GM15510 (cell line): Measurements from ENCODE around the gene SLX1A.
"Not testable (repeated sequence)": the region's sequence is repeated elsewhere in the genome, so short reads cannot be mapped to it uniquely, and the experiment has no call there.

Source experiments
- POLR2A ChIP-seq: IDR thresholded peaks from 3 replicates; pipeline ENCODE4 v1.6.1; 2011; ENCODE audit warnings: borderline replicate concordance; ENCODE audit not compliant: insufficient read length; ENCODE audit errors: extremely low read depth

The SLX1A gene

GRCh38 chr16:30183233-30184095, 10.2 kb upstream of the SLX1A start, which contains the start of gene CORO1A:
Gene CORO1A, plus strand, starts transcription at chr16:30183602. Its CDS starts 1,608 bp downstream, at chr16:30185210.
- TF ChIP-seq POLR2A, result peak; percentile 95

- TF ChIP-seq POLR2A, result peak; percentile 84
These were observed 9.4 kb upstream of the SLX1A start for GRCh38 chr16:30184096-30184890.

- TF ChIP-seq POLR2A, result peak; percentile 56
These were observed 8.6 kb upstream of the SLX1A start for GRCh38 chr16:30184891-30185682.

GRCh38 chr16:30185683-30186421, 7.8 kb upstream of the SLX1A start:
- peak; percentile 54 for TF ChIP-seq POLR2A

- no peak for TF ChIP-seq POLR2A
These were observed 7.3 kb upstream of the SLX1A start for GRCh38 chr16:30186444-30186781.

GRCh38 chr16:30186782-30187555, 6.7 kb upstream of the SLX1A start:
- TF ChIP-seq POLR2A, result peak; percentile 30

- TF ChIP-seq POLR2A, result peak; percentile 13
These were observed 6.2 kb upstream of the SLX1A start for GRCh38 chr16:30187556-30187865.

GRCh38 chr16:30187971-30188561, 5.6 kb upstream of the SLX1A start:
- TF ChIP-seq POLR2A, result peak; percentile 2

- TF ChIP-seq POLR2A, result not testable (repeated sequence)
These were observed 5.4 kb downstream of the SLX1A start, which contains the start of gene SULT1A3 for GRCh38 chr16:30199049-30199448. Gene SULT1A3, plus strand, starts transcription at chr16:30199255. Its CDS starts 1,474 bp downstream, at chr16:30200729.
